ACHN (cell line): Measurements from ENCODE around the gene ACOT6.
A peak's percentile ranks its signal among the peaks of the same experiment; 100 is the strongest.
"Not testable (repeated sequence)": the region's sequence is repeated elsewhere in the genome, so short reads cannot be mapped to it uniquely, and the experiment has no call there.

Experiments
- DNase-seq: peaks from one replicate; pipeline ENCODE4 v3.0.0-alpha.2; 2015
- in situ Hi-C: cut with HindIII; loops from 2 replicates; pipeline ENCODE4 v1.10.0; 2017; ENCODE audit warnings: low sequenced_read_pairs, low pct_ligation_motif_present, low pct_unique_long_range_greater_than_20kb

ACOT6 gene

GRCh38 chr14:73612339-73613045 lies at the start of gene ACOT6:
ACOT6 (plus strand) TSS chr14:73612517; CDS start chr14:73612572, 55 bp downstream.
- DNase-seq, result peak; percentile 61
- in situ Hi-C loops, result no loop called here

GRCh38 chr14:73562696-73563095 lies 49.6 kb upstream of the ACOT6 start:
- in situ Hi-C loops, DNase-seq: not testable (repeated sequence)

GRCh38 chr14:73566431-73566830 lies 45.9 kb upstream of the ACOT6 start:
- in situ Hi-C loops, DNase-seq: not testable (repeated sequence)

GRCh38 chr14:73566935-73567334 lies 45.4 kb upstream of the ACOT6 start:
- in situ Hi-C loops, DNase-seq: not testable (repeated sequence)

DNA sequence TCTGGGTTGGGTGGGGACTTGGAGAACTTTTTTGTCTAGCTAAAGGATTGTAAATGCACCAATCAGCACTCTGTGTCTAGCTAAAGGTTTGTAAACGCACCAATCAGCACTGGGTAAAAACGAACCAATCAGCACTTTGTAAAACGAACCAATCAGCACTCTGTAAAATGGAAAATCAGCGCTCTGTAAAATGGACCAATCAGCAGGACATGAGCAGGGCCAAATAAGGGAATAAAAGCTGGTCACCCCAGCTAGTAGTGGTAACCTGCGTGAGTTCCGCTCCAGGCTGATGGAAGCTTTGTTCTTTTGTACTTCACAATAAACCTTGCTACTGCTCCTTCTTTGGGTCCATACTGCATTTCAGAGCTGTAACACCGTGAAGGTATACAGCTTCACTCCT lies 45.0 kb upstream of the ACOT6 start:
- no peak for DNase-seq
- in situ Hi-C loops, result no loop called here

DNA sequence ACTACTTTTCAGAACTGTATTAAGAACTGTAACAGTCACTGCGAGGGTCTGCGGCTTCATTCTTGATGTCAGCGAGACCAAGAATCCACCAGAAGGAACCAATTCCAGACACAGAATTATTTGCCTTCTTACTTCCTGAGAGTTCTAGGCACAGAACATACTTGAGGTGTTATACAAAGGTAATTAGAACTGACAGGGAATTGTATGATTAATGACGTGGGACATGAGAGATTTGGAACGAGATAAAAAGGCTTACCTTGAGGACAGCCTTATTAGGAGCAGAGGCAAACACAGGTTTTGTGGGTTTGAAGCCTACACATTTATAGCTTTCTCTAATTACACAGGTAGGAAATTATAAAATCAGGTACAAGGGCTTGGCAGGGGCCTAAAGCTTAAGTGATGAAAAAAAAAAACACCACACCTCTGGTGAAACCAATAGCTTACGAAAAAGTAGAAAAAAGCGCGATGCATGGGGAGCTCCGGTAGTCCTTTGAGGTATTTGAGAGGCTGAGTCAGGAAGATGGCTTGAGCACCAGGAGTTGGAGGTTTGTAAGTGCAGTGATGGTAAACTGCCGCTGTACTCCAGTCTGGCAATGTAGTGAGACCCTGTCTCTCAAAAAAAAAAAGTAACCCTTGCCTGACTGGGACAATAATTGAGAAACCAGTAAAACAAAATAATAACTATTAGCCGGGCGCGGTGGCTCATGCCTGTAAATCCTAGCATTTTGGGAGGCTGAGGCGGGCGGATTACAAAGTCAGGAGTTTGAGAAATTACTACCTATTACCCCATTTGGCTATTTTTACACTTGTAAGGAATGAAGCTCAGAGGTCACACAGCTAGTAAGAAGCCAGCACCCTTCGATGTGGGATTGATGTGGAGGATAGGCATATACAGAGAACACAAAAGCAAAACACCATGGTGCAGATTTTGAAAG lies 44.1 kb upstream of the ACOT6 start:
- peak; percentile 41 for DNase-seq
- in situ Hi-C loops, result no loop called here

DNA sequence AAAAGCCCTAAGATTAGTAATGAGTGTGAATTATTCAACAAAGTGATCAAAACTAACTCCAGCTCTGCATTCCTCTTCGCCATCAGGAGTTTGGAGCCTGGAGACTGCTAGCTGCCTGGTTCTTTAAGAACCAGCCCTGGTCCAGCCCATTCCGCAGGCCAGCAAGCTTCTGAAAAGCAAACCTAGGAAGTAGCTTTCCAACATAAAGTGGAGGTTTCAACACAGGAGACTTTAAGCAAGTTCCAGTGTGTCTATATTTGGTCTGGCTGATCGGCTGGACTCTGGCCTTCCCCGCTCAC lies 43.5 kb upstream of the ACOT6 start:
- in situ Hi-C loops, DNase-seq: not testable (repeated sequence)

- in situ Hi-C loops, result not testable (repeated sequence)
- peak; percentile 85 for DNase-seq
Measured at GRCh38 chr14:73569185-73569958, 42.9 kb upstream of the ACOT6 start, which contains the start of gene ACOT2. ACOT2 (plus strand) TSS chr14:73569213; CDS start chr14:73569241, 28 bp downstream.

- DNase-seq, result peak; percentile 30
Measured at GRCh38 chr14:73570913-73571312, 41.4 kb upstream of the ACOT6 start.

DNA sequence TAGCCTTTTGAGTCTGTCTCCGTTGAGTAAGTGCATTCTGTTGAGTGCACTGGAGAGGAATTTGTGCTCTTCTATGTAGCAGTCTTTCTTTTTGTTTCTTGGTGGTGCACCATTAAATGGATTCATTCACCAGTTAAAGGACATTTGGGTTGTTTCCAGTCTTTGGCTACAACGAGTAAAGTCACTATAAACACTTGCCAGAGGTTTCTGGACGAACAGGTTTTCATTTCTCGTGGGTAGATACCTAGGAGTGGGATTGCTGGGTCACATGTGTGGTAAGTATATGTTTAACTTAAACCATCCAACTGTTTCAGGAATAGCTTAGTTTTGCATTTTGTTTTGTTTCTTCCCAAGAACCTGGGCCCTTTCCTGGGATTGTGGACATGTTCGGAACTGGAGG lies 39.3 kb upstream of the ACOT6 start:
- DNase-seq, result not testable (repeated sequence)

More at GRCh38 chr14:73570913-73571312, 41.4 kb upstream of the ACOT6 start:
- in situ Hi-C loops, result not testable (repeated sequence)

GRCh38 chr14:73573740-73574139 lies 38.6 kb upstream of the ACOT6 start:
- in situ Hi-C loops, DNase-seq: not testable (repeated sequence)

More for the DNA sequence above, 39.3 kb upstream of the ACOT6 start:
- in situ Hi-C loops, result not testable (repeated sequence)

DNA sequence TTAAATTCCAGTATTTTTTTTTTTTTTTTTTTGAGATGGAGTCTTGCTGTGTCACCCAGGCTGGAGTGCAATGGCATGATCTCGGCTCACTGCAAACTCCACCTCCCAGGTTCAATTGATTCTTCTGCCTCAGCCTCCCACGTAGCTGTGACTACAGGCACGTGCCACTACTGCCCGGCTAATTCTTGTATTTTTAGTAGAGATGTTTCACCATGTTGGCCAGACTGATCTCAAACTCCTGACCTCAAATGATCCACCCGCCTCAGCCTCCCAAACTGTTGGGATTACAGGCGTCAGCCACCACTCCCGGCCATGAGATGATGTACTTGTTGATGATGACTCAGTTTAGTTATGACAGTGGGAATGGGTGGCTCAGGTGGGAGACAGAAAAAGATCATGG lies 38.1 kb upstream of the ACOT6 start:
- DNase-seq, in situ Hi-C loops: not testable (repeated sequence)

DNA sequence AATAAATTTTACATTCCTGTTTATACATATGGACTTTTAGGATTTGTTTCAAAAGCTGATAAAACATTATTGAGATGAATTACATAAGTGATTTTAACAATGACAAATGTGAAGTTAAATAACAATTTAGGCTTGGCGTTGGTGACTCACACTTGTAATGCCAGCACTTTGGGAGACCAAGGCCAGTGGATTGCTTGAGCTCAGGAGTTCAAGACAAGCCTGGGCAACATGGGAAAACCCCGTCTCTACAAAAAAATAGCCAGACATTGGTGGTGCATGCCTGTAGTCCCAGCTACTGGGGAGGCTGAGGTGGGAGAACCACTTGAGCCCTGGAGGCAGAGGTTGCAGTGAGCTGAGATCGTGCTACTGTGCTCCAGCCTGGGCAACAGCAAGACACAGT lies 35.9 kb upstream of the ACOT6 start:
- in situ Hi-C loops, result no loop called here
- no peak for DNase-seq

DNA sequence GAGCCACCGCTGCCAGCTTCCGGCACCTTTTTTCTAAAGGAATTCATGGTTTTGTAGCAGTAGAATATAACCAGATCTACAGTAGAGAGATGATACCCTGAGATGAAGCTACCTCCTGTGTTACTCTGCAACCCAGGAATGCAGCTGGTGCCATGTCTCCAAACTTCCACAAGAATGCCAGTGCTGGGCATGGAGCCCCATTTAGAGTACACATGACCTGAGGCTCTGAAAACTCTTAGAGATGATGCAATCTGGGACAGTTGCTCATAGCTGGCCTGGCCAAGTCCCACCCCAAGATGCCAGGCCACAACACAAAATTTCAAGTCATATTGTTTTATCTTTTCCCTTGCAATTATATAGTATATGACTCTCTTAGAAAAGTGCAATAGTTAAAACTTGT lies 35.1 kb upstream of the ACOT6 start:
- DNase-seq, in situ Hi-C loops: not testable (repeated sequence)

DNA sequence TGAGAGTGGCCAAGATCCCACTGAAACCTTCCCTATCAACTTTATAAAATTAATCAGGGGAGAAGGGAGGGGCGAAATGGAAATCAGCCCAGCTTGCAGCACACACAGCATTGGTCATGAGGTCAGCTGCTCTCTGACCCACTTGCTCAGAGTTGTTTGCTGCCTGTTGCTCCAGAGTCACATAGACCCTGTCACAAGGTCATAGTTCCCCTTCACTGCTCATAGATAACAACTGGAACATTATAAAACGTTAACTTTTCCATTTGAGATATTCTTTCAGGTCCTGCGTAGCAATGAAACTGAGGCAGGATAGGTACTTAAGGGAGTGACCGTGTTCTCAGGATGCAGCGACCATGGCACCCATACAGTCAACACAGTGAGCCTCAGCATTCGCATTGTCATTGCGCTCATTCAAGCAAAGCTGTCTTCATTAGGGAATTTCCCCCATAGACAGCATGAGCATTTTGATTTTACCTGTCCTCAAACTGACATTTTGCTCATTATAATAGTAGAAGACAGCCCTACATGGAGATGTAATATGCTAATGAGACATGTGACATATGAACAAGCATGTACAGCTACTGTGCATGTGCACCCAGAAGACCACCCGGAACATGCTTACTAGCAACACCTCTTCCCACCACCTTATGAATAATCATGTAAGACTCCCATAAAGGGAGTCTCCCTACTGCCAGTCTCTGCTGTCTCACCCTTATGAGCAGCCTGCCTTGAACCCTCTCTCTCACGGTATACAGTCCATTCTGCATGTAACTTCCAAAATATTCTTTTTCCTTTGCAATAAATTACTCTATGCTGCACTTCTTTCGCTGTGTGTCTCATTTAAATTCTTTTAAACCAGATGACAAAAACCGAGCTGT lies 30.0 kb upstream of the ACOT6 start:
- in situ Hi-C loops, DNase-seq: not testable (repeated sequence)

GRCh38 chr14:73588695-73589094 lies 23.6 kb upstream of the ACOT6 start:
- DNase-seq, result no peak
- in situ Hi-C loops, result no loop called here

DNA sequence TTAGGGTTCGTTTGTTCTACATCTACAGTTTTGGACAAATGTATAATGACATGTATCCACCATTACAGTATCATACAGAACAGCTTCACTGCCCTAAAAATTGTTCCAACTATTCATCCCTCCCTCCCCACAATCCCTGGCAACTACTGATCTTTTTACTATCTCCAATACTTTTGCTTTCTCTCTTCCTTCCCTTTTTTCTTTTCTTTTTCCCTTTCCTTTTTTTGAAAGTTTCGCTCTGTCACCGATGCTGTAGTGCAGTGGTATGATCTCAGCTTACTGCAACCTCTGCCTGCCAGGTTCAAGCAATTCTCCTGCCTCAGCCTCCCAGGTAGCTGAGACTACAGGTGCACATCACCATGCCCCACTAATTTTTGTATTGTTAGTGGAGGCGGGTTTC lies 23.2 kb upstream of the ACOT6 start:
- in situ Hi-C loops, result no loop called here
- no peak for DNase-seq

DNA sequence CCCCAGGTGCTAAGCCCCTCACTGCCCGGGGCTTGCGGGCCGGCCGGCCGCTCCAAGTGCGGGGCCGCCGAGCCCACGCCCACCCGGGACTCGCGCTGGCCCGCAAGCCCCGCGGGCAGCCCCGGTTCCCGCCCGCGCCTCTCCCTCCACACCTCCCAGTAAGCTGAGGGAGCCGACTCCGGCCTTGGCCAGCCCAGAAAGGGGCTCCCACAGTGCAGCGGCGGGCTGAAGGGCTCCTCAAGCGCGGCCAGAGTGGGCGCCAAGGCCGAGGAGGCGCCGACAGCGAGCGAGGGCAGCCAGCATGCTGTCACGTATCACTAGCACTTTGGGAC lies 21.7 kb upstream of the ACOT6 start:
- in situ Hi-C loops, DNase-seq: not testable (repeated sequence)
